Glomerular visceral epithelial cell (primary cell): Measurements from ENCODE around the gene PRKAG2.

Experiments
- DNase-seq: peaks from one replicate; pipeline ENCODE4 v3.0.0-alpha.2; 2016; ENCODE audit errors: extremely low spot score

PRKAG2 gene

DNA sequence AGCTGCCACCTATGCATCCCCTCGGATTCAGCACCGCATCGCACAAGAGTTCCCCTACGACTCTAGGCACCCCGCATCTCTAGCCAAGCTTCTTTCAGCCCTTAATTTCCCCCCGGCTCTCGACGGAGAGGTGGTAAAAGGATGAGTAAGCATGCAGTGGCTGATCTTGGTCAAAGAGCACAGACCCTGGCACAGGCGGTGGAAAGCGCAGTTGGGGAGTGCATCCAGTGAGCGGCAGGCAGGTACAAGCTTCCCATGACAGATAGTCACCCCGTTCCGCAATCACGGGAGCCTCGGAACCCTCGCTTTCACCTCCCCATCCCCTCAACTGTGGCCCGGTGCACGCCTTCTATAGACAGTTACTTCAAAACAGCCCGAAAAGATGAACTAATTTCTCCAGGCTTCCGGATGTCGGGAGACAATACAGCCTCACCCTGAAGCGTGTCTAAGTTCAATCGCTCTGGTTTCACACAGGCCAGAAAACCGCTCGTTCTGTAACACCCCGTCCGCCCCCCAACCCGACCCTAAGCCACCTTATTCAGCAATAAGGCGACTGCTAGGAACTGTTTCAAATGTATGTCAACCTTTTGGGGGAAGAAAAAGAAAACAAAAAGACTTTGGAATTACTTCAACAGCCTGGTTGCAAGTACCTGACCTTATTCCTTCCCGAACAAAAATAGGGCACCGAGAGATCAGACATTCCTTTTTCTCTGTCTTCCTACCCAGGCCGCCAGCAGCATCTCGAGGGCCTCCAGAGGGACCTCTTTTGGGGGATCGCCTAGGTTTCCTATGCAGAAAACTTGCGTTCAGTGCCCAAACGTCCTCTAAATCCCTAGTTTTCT, 358.6 kb downstream of the PRKAG2 start:
- DNase-seq = peak; percentile 49

DNA sequence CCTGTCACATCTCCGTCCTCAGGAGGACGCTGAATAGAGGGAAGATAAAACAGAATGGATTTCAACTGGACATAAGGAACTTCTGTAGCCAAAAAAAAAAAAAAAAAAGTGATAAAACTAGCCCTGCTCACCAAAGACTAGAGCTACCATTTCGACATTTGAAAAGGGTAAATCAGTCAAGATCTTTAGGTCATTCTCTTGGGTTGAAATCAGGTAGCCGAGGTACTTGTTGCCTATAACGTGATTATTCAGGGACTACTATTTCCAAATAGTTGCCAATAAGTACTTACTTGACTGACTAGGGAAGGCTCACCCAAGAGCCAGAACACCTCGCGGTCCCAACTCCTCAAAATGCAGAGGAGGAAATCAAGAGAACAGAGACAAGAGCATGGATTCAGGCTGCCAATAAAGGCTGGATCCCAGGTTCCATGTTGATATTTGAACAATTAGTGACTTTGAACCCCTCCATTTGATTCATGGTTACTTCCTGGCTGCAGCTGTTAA, 359.3 kb downstream of the PRKAG2 start:
- DNase-seq = no peak

DNA sequence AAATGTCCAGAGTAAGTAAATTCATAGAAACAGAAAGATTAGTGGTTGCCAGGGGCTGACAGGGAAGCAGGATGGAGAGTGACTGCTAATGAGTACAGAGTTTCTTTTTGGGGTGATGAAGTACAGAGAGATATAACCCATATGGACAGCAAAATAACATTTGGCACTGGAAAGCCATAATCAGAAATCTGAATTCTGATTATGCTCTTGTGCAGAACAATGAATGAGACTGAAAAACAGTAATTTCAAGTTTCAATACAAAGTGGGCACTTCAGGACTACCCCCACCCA, 361.7 kb downstream of the PRKAG2 start:
- DNase-seq = no peak

DNA sequence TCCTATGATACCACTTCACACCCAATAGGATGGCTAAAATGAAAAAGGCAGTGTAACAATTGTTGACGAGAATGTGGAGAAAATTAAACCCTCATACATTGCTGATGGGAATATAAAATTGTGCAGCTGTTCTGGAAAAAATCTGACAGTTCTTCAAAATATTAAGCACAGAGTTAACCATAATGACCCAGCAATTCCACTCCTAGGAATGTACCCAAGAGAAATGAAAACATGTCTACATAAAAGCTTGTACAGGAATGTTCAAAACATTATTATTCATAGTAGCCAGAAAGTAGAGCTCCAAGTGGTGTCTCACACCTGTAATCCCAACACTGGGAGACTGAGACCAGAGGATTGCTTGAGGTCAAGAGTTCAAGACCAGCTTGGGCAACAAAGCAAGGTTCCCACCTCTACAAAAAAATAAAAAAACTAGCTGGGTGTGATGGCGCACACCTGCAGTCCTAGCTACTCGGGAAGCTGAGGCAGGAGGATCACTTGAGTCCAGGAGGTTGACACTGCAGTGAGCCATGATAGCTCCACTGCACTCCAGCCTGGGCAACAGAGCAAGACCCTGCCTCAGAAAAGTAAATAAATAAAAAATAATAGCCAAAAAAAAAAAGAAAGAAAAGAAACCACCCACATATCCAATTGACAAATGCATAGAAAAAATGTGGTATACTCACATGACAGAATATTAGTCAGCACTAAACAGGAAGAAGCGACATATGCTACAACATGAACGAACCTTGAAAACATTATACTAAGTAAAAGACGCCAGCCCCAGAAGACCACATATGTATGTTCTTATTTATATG, 362.2 kb downstream of the PRKAG2 start:
- DNase-seq = no peak

DNA sequence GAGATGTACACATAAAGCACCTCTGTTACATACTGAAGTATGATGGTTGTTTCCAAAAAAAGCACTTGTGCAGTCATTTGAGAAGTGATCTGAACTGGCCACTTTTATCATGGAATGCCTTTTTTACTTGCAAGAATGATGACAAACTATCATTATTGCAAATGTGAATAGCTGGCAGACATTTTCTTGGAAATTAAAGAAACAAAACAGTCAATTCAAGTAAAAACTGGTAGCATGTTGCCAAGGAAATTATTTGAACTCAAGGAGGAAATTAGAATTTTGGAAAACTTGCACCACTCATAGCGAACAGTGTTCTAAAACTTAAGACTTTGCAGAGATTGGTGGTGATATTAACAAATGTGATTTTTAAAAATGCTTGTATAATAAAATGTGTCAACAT, 363.8 kb downstream of the PRKAG2 start:
- DNase-seq = no peak

DNA sequence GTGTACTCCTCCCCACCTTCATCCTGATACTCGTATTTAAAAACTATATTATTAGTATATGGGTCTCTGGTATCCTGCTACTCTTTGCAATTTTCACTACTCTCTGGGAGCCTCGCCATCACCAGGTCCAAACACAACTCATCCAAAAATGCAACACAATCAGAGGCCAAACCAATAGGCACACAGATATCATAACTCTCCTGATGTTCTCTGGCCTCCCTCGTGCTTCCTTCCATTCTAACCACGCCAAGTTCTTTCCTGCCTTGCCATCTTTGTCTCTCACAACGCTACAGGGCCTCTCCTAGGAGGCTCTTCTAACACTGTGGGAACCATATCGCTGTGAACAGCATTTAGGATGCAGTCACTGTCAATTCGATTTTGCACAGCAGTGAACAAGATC, 364.6 kb downstream of the PRKAG2 start:
- no peak for DNase-seq

DNA sequence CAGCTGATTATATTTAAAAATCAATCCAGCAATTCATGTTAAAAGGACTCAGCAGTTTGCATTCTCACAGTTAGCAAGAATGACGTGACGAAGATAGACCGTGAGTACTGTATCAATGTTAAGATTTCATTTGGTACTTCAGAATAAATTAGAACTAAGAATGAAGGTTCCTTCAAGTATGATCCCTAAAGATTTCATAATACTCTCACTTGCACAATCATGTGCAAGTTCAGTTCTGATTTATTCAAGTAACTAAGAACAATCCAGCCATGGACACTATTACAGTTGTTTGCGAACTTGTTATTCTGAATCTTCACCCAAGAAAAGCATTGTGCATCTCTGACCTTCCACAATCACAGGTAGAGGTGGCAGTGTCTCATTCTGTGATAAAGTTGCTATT, 365.0 kb downstream of the PRKAG2 start:
- no peak for DNase-seq

DNA sequence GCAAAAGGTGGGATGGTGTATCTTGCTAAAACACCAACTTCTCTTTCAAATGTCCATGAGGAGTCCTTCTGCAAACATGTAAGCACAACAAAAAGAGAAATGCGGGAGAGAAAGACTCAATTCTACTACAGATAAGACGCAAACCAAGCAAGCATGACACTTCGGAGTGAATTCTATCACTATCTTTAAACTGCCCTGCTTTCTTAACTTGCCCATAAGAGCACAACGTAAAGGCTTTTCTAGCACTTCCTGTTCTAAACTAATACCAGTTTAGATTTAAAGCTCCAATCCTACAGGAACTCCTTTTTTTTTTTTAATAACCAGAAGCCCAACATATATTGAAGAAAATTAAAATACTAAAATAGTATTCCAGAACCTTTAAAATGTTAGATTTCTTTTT, 365.6 kb downstream of the PRKAG2 start:
- DNase-seq = no peak

DNA sequence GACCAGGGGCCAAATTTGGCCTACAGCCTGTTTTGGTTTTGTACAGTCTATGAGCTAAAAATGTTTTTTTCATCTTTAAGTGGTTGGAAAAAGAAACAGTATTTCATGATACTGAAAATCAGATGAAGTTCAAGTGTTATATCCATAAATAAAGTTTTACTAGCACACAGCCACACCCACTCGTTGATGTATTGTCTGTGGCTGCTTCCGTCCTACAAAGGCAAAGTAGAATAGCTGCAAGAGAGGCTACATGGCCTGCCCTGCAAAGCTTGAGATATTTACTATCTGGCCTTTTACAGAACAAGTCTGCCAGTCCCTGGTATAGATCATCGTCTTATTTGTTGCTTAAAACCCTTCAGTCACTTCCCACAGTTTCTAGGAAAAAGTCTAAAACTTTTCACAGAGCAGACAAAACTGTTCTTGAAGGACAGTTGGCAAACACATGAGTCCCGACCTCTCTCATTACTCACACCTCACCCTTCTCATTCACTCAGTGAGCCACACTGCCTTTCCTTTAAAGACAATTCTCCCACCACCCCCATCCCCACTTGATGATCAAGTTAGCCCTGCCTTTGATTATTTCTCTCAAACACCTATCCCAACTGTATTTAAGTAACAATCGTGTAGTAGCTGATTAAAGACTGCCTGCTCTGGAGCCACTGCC, 367.1 kb downstream of the PRKAG2 start:
- no peak for DNase-seq

DNA sequence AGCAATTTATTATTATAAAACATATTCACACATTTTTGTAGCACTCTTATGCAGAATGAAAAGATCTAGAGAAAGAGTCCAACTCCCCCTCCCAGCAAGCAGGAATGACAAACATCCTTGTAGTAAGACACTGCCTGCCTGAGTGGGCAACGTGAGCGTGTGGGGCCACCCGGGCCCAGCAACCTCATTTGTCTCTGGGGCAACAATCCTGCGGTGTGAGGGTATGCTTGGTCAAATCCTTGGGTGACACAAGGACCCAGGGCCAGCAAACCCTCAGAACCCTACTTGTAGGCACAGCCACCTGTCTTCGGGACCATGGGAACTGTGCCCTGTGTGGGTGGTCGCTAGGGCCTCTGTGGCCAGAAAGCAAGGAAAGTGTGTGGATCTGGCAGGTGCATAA, 367.9 kb downstream of the PRKAG2 start:
- peak; percentile 30 for DNase-seq

DNA sequence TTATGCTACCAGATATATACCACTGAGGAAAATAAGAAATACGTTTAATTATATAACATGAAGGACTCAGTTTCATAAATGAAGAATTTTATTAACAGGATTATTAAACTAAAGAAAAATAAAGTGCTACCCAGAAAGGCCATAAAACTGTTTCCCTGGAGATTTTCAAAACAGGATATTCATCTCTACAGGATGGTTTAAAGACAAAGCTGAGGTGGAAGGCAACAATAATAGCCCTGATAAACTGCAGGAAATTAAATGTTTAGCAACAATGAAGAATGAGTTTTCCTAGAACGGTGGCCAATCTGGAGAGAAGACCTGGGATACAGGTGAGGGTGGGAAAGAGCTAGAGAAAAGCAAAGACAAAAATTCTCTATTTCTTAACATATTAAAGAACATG, 369.1 kb downstream of the PRKAG2 start:
- no peak for DNase-seq

DNA sequence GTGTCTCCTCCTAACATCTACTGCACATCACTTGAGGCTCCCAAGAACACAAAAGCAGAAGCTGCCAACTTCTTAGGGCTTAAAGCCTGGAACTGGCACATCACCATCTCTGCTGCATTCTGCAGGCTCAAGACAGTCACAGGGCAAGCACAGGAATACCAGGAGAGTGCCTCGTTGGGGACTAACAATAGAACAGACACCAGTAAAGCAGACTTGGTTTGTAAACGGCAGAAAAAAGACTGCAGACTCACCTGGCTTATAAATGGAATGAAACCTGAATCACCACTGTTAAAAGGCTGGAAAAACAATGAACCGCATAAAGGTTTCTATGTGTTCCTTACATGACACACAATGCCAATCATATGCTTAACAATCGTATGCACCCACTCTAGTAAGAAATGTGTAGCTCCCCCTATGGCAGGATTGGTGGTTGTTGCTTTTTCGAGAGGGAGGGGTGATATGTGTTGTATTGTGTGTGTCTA, 370.0 kb downstream of the PRKAG2 start:
- DNase-seq = no peak
